ENCODE measurements around the gene FTO.

FTO gene

GRCh38 chr16:53809088-53809932 is 105.4 kb downstream of the FTO start:
- Histone ChIP-seq H2AFZ (ENCODE audit: low read length) (no peak overlapping the region), H3F3A (ENCODE audit: insufficient read depth, low read length) (no peaks in the 10 kb centered on the region), H3K27me3 (replicated peaks; ENCODE audit: insufficient read depth, low read length) (no peaks in the 10 kb centered on the region), H4K20me1 (ENCODE audit: insufficient read depth, low read length) (no peaks in the 10 kb centered on the region), H3K4me1 (ENCODE audit: low read length) (no peaks in the 10 kb centered on the region), H3K27ac (ENCODE audit: low read length) (no peak overlapping the region), H3K4me3 (ENCODE audit: low read length) (no peak overlapping the region), H3K9me2 (replicated peaks; ENCODE audit: insufficient read depth, low read length) (no peaks in the 10 kb centered on the region), H3K79me2 (ENCODE audit: low read length) (peaks cover 4% of the 10 kb centered on the region; the same call in 1 of the 2 replicates), H3K9ac (ENCODE audit: low read length) (no peak overlapping the region), H3K36me3 (replicated peaks; ENCODE audit: insufficient read depth, low read length) (no peaks in the 10 kb centered on the region), H3K4me2 (ENCODE audit: low read depth, low read length) (no peak overlapping the region), H3K9me3 (replicated peaks; ENCODE audit: insufficient read depth, low read length) (no peaks in the 10 kb centered on the region)
- TF ChIP-seq EZH2phosphoT487 (IDR thresholded peaks at IDR 0.05; ENCODE audit: low read length) (no peak), CTCF (IDR thresholded peaks at IDR 0.05; ENCODE audit: low read length) (no peak), EZH2 (optimal IDR thresholded peaks at IDR 0.05; ENCODE audit: low read depth, low read length) (no peak)
- DNase-seq, result no peak

GRCh38 chr16:53812914-53813313 is 109.0 kb downstream of the FTO start:
- Histone ChIP-seq H3F3A (ENCODE audit: insufficient read depth, low read length) (no peaks in the 10 kb centered on the region), H3K27me3 (replicated peaks; ENCODE audit: insufficient read depth, low read length) (no peaks in the 10 kb centered on the region), H3K4me3 (ENCODE audit: low read length) (no peak overlapping the region), H3K4me1 (ENCODE audit: low read length) (no peaks in the 10 kb centered on the region), H3K36me3 (replicated peaks; ENCODE audit: insufficient read depth, low read length) (no peaks in the 10 kb centered on the region), H3K9ac (ENCODE audit: low read length) (no peak overlapping the region), H3K9me3 (replicated peaks; ENCODE audit: insufficient read depth, low read length) (no peaks in the 10 kb centered on the region), H4K20me1 (ENCODE audit: insufficient read depth, low read length) (no peaks in the 10 kb centered on the region), H3K9me2 (replicated peaks; ENCODE audit: insufficient read depth, low read length) (no peaks in the 10 kb centered on the region), H3K79me2 (ENCODE audit: low read length) (no peaks in the 10 kb centered on the region), H3K27ac (ENCODE audit: low read length) (no peak overlapping the region), H3K4me2 (ENCODE audit: low read depth, low read length) (no peak overlapping the region), H2AFZ (ENCODE audit: low read length) (no peak overlapping the region)
- TF ChIP-seq CTCF (IDR thresholded peaks at IDR 0.05; ENCODE audit: low read length) (no peak), EZH2phosphoT487 (IDR thresholded peaks at IDR 0.05; ENCODE audit: low read length) (no peak), EZH2 (optimal IDR thresholded peaks at IDR 0.05; ENCODE audit: low read depth, low read length) (no peak)
- DNase-seq, result no peak

DNA sequence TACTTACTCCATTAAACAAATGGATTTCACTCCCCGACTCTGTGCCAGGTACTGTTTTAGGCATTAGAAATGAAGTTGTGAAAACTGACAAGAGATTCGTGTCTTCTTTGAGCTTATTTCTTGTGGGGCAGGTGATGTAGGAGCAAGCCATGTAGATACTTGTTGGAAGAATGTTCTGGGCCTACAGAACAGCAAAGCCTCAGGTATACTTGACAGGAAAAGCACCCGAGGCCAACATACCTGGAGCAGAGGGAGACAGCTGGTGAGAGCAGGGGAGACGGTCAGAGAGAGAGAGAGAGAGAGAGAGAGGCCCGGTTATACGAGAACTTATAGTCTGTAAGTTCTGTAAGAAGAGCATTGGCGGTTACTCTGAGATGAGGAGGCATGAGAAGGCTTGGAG is 110.8 kb downstream of the FTO start:
- H4K20me1 ChIP-seq (ENCODE audit: insufficient read depth, low read length), result no peaks in the 10 kb centered on the region
- H2AFZ ChIP-seq (ENCODE audit: low read length), result no peak overlapping the region
- no peak overlapping the region for H3K4me2 ChIP-seq (ENCODE audit: low read depth, low read length)
- H3K4me1 ChIP-seq (ENCODE audit: low read length), result no peaks in the 10 kb centered on the region
- H3K27me3 ChIP-seq (replicated peaks; ENCODE audit: insufficient read depth, low read length), result no peaks in the 10 kb centered on the region
- H3F3A ChIP-seq (ENCODE audit: insufficient read depth, low read length), result no peaks in the 10 kb centered on the region
- H3K36me3 ChIP-seq (replicated peaks; ENCODE audit: insufficient read depth, low read length), result no peaks in the 10 kb centered on the region
- H3K79me2 ChIP-seq (ENCODE audit: low read length), result no peaks in the 10 kb centered on the region
- no peak overlapping the region for H3K9ac ChIP-seq (ENCODE audit: low read length)
- H3K4me3 ChIP-seq (ENCODE audit: low read length), result no peak overlapping the region
- H3K27ac ChIP-seq (ENCODE audit: low read length), result no peak overlapping the region
- no peaks in the 10 kb centered on the region for H3K9me3 ChIP-seq (replicated peaks; ENCODE audit: insufficient read depth, low read length)
- H3K9me2 ChIP-seq (replicated peaks; ENCODE audit: insufficient read depth, low read length), result no peaks in the 10 kb centered on the region
- DNase-seq, result no peak
- no peak for TF ChIP-seq CTCF (IDR thresholded peaks at IDR 0.05; ENCODE audit: low read length)
- no peak for TF ChIP-seq EZH2phosphoT487 (IDR thresholded peaks at IDR 0.05; ENCODE audit: low read length)
- TF ChIP-seq EZH2 (optimal IDR thresholded peaks at IDR 0.05; ENCODE audit: low read depth, low read length), result no peak
